Left cardiac atrium (tissue), 4 donors: ENCODE results near the gene NIBAN1. TPM values are rescaled to one million over a fixed set of nuclear protein-coding genes. Genes with fewer than 3 reads are reported as not detected.
A peak's percentile ranks its signal among the peaks of the same experiment; 100 is the strongest.

ENCODE experiments used
- ATAC-seq, 2 donors: fragments of 200-7000 bp; cut with Tn5 transposase; one replicate each; pipeline ENCODE4 v1.9.1; 2020; ENCODE audit warnings: mild to moderate bottlenecking in 2 of 2, moderate library complexity in 2 of 2
- DNase-seq: peaks from one replicate; pipeline ENCODE4 v3.0.0-alpha.2; 2020
- intact Hi-C, 2 donors: fragments of 100-400 bp; cut with DNase I; formaldehyde crosslinking; loops; one replicate each; pipeline versions ENCODE4 v1.14.1 to v1.15.1; 2022 to 2023
- total RNA-seq, 2 donors: library from RNA; stranded (reverse); fragmentation: NEBNext Ultra II Directional; extraction: Animal tissue kit (Norgen Biotek cat#: 25700); gene quantifications; one replicate each; pipeline ENCODE4 v1.2.1, GENCODE V29; 2021
- donor health status: DM: no; HTN: yes; CAD: no.
- donor health status: DM: no; HTN: yes; CAD: no; lungs with severe emphysema.
- donor health status: DM: yes; HTN: yes; CAD: no.
- donor health status: Dilated cardiomyopathy.

Gene NIBAN1
- total RNA-seq, 2 donors from 2014 or later, result 281 to 313 TPM

DNA sequence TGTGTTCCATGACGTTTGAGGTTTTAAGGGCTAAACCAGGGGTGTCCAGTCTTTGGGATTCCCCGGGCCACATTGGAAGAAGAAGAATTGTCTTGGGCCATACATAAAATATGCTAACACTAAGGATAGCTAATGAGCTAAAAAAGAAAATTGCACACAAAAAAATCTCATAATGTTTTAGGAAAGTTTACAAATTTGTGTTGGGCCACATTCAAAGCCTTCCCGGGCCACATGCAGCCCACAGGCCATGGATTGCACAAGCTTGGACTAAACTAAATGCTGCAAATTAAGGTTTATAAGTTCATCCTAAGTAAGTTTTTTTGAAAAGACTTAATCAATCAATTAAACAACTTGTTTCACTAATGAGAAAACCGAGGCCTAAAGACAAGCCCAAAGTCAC is 21.9 kb downstream of the NIBAN1 start:
- ATAC-seq (no peak), DNase-seq (no peak)
- intact Hi-C loops, result no loop called here

DNA sequence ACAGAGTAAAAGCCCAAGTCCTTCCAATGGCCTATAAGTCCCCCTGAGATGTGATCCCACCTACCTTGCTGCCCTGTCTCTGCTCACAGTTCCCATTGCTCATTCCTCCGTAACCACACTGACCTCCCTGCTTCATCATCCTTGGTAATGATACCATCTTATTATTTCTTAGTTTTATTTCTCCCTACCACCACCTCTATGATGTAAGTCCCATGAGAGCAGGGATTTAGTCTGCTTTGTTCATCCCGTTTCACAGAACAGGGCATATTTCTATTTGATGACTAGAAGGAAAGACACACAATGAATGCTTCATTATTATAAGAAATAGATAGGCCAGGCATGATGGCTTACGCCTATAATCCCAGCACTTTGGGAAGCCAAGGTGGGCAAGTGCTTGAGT is 22.5 kb downstream of the NIBAN1 start:
- intact Hi-C loops, result no loop called here
- DNase-seq, result no peak
- ATAC-seq, result no peak

DNA sequence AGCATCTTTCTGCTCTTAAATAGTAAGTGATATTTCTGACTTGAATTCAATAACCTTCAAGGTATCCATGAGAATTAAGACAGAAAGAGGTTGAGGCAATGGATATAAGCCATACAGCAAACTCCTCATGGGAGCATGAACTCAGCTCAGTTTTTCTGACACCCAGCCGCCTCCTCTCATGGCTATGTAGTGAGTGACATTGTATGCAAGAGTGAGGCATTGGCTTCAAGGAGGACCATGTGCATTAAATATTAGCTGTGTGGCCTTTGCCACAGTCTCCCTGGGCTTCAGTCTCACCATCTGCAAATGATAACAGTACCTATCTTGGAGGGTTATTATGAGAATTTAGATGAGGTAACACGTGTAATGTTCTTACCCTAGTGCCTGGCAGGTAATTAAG is 23.4 kb downstream of the NIBAN1 start:
- ATAC-seq (no peak), DNase-seq (no peak)
- intact Hi-C loops, result no loop called here

DNA sequence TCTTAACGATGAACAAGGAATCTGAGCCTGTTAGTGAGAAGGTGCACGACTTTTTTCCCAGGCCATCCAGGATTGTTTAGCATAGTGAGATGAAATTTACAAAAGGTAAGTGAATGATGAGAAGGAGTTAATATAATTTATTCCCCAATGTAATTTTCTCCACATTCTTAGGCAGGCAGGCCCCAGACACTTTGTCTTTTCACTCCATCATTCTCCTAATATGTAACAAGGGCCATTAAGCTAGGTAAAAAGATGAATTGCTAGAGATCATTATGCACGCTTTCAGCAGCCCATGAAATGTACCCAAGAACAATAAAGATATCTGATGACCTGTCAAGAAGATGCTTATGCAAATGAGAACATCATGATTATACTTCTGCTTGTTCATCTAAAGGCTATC is 24.1 kb downstream of the NIBAN1 start:
- intact Hi-C loops, result no loop called here
- ATAC-seq, result no peak

DNA sequence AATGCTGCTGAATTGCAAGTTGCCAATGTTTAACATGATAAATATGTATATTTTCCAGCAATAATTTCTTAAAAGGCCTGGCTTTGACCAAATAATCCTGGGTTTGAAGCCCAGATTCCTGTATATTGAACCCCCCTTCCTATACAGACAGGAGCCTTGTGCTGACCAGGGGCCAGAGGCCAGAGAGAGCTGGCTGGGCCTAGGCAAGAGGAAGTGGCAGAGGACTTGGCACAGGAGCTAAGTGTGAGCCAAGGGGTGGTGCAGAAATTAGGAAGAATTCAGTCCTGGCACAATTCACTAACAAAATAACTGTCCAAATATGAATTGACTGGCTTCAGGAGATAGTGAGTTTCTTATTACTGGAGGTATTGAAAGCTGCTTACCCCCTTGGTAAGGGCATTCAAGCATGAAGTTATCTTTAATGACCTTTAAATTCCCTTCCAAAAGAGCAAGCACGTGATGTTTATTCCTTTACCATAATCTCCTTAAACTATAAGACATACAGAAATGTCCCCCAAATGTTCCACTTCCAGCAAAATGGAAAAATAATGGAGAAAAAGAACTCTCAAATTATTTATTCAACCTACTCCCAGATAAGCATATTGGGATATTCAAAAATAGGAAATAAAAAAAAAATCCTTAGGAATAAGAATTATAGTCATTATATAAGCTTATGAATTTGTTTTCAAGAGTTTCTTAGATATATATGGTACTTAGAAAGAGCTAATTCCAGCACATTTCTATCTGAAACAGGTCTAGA is 26.6 kb downstream of the NIBAN1 start:
- DNase-seq (no peak), ATAC-seq (peak in 1 of 2 donors; percentile 39)
- intact Hi-C loops, result no loop called here

More for the DNA sequence above, 24.1 kb downstream of the NIBAN1 start:
- no peak for DNase-seq

DNA sequence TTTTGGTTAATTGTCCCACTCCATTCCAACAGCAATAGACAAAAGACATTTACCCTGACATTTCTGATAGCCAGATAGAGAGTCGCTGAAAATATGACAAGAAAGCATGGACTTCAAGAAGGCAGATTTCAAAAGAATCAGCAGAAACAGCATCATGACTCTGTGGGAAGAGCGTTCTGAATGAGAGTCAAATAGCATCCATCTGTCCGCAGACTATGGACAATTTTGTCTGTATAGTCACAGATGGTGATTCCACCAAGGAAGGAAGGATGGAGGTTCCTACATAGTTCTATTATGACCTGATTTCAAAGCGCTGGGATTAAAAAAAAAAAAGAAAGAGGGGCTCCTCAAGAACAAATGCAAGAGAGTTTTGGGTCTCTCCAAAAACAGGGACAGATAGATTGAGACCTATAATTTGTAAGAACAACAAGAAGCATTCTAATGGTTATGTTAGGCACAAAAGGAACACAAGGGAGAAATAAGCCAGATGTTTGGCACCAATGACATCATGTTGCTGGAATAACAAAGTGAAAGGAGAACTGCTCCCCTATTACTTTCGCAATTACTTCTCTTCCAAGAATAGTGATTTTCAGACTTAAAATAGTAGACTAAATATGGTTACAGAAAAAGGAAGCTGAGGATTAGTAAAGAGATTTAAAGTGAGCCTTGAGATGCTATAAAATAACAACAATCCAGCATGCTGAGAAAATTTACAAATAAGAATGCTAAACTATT is 28.5 kb downstream of the NIBAN1 start:
- intact Hi-C loops, result no loop called here
- peak; percentile 74 to 80 for ATAC-seq
- DNase-seq, result no peak

DNA sequence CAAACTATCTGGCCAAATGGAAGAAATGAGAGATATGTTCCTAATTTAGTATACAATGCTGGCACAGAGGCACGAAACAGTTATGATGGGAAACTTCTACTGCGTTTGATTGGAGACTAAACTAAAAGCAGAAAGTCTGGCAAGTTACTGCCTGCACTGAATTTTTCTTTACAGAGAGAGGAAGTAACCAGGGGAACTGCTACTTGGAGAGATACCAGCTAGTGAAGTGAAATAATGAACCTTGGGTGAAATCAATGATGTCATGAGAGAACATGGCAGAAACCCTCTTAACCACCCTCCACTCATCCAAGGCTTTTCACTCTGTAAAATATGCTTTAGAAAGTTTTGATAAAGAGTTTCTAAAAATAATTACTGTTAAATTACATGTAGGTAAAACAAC is 29.3 kb downstream of the NIBAN1 start:
- DNase-seq, result no peak
- intact Hi-C loops, result no loop called here
- peak; percentile 30 to 67 for ATAC-seq

DNA sequence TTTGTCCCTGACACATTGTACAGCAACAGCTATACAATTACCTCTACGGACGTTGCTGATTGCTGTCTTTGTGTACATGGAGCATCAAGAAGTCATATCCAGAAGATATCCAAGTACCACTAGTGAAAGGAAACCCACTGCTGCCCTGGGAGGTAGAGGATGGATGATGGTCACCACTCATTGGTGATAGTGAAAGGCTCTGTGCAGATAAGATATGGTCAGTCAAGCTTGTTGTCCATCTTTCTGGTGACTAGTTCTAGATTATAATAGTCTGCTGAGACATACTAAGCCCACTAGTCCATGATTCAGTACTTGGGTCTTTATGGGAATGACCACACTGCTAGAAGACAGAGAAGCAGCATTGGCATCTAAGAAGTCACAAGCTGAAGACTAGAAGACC is 30.3 kb downstream of the NIBAN1 start:
- intact Hi-C loops, result no loop called here
- ATAC-seq (no peak), DNase-seq (no peak)

DNA sequence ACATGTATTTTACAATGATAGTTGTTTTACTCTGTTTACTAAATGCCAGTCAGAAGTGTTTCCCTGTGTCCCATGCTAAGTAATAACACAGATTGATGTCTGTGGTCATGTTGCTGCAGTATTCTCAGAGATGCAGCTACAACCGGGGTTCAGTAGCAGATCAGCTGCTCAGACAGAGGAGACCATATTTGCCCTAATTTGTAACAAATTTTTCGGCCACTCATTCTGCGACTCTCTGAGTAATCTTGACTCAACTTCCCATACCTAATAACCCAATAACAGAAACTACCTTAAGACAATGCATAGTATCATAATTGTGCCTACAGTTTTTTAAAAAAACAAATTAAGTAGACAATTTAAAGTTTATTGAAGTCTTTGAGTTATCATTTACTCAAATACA is 32.6 kb downstream of the NIBAN1 start:
- intact Hi-C loops, result no loop called here
- ATAC-seq, result no peak

DNA sequence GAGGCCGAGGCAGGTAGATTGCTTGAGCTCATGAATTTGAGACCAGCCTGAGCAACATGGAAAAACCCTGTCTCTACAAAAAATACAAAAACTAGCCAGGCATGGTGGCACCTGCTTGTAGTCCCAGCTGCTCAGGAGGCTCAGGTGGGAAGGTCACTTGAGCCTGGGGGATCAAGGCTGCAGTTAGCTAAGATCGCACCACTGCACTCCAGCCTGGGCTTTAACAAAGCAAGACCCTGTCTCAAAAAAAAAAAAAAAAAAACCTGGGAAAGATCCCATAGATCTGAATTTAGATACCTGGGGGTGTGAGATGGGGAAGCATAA is 32.9 kb downstream of the NIBAN1 start:
- ATAC-seq (no peak), DNase-seq (no peak)
- intact Hi-C loops, result no loop called here

More for the DNA sequence above, 32.6 kb downstream of the NIBAN1 start:
- no peak for DNase-seq

DNA sequence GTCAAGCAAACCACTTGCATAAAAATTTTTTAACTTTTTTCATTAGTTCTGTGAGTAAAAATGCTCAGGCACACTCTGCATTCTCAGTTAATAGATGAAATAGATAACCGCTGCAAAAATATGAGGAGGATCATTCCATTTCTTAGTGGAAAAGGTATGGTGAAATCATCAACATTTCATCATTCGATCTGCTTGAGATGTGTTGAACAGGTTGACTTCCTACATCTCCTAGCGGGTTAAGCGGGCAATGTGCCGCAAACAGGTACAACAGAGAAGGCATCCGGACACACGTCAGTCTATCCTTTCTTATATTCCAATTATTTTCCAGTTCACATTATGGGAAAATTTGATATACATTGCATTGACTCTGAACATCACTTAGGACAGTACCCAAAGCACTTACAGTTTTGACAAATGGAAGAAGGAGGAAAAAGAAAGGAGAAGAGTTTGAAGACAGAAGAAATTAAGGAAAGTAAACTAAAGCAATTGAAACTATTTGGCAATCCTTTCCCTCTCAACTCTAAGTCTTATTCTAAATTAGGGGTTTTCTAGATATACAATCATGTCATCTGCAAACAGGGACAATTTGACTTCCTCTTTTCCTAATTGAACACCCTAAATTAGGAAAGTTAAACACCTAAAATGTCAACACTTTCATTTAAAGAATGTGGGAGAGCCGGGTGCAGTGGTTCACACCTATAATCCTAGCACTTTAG is 33.5 kb downstream of the NIBAN1 start:
- ATAC-seq (no peak), DNase-seq (no peak)
- intact Hi-C loops, result no loop called here

DNA sequence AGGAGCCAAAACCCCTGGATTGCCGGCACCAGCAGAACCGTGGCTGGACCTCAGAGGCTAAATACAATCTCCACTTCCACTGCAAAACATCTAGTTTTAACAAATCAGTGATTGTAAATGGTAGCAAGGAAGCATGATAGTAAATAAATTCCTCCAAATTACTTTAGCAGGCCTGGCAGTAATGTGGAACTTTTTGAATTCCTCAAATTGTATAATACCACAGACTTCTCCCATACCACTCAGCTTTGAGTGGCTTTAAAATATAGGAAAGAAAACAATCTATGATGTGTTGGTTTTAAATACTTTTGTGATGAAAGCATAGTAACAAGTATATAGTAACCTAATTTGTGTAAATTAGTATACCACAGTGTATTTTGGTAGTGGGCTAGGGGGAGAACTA is 34.1 kb downstream of the NIBAN1 start:
- DNase-seq, result no peak
- ATAC-seq, result no peak
- intact Hi-C loops, result no loop called here

DNA sequence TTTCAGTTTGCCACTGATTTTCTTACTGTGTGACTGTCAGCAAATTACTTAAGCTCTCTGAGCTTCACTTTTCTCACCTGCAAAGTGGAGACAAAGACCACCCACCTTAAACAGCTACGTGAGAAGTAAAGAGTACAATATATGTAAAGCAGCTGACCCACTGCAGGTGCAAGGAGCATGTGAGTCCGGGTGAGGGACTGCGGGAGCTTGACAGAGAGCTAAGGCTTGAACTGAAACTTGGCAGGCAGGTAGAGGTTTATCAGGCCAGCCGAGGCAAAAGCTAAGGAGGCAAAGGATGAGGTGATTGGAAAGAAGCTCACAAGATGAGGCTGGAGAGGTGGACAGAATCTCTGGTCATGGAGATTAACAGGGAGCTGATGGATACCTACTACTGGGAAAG is 36.6 kb downstream of the NIBAN1 start:
- intact Hi-C loops, result no loop called here
- no peak for ATAC-seq

DNA sequence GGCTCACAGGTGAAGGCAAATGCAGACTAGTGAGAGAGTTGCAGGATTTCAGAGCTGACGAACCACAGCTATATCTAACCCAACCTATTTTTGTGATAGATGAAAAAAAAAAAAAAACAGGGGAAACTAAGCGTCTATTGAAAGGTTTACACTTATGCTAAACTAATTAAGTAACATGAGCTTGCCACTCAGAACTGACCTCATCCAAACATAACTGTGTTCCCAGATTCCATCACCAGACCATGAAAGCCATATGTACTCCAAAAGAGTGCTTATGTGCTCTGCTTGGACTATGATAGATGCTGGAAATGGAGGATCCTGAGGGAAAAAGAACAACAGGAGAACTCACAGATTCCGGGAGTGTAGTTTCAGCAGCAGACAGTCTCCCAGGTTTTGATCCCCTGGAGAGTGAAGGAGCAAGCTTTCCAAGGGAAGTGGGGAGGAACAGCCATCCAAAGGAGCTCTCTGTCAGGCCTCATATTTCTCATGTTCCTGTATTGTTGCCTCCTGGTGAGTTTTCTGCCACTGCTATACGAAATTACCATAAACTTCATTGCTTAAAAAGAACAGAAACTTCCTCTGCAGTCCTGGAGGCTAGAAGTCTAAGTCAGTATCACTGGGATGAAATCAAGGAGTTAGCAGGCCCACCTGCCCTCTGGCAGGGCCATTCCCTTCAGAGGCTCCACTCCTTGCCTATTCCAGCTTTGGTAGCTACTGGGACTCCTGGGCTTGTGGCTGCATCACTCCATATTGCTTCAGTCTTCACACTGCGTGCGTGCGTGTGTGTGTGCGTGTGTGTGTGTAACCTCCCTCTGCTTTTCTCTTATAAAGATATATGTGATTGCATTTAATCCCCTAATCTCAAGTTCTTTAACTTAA is 38.1 kb downstream of the NIBAN1 start:
- DNase-seq (no peak), ATAC-seq (no peak)
- intact Hi-C loops, result no loop called here

More for the DNA sequence above, 36.6 kb downstream of the NIBAN1 start:
- no peak for DNase-seq

DNA sequence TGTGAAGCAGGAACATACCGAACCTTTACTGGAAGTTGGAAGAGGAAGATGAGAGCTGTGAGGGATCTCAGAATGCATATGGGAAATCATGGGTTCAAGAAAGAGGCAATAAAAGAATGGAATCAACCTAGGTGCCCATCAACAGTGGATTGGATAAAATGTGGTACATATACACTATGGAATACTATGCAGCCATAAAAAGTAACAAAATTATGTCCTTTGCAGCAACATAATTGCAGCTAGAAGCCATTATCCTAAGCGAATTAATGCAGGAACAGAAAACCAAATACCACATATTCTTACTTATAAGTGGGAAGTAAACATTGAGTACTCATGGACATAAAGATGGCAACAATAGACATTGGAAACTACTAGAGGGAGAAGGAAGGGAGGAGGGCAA is 40.4 kb downstream of the NIBAN1 start:
- intact Hi-C loops, result no loop called here
- DNase-seq (no peak), ATAC-seq (no peak)

DNA sequence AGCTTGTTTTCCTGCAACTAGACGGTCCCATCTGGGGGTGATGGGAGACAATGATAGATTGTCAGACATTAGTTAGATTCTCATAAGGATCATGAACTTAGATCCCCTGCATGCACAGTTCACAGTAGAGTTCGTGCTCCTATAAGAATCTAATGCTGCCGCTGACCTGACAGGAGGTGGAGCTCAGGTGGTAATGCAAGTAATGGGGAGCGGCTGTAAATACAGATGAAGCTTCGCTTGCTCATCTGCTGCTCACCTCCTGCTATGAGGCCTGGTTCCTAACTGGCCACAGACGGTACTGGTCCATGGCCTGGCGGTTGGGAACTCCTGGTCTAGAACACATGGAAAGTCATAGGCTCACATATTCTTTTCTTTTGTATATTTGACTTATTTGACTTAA is 42.0 kb downstream of the NIBAN1 start:
- intact Hi-C loops, result no loop called here
- no peak for ATAC-seq
- DNase-seq, result no peak

DNA sequence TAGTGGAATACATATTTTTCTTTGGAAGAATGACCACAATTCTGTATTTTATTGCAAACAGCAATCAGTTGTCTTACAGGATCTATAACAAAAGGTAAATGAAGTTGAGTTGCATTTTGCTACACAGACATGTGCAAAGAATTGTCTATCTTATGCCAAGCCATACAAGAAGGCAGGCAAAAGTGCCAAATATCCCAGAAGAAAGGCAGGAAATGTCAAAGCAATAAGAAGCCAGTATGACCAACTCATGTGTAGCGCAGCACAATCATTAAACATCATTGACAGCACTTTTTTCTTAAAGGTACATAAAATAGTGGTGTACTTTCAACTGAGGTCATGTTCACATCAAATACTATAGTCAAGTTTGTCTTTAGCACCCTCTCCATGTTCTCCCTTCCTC is 42.7 kb downstream of the NIBAN1 start:
- intact Hi-C loops, result no loop called here
- DNase-seq (no peak), ATAC-seq (no peak)

DNA sequence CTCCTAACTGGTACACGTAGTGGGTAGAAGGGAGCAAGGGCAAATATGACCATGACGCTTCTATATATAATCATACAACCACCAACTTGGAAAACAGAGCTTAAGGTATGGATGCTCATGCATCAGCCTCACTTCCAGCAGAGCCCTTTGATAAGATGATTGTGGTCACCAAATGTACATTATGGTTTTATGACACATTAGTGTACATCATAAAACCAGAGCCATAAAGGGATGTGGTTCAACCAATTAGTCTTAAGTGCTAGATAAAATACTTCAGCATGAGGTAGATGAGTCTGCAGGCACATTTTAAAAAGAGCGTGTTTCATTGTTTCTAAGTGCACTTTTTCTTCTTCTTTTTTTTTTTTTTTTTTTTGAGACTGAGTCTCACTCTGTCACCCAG is 43.7 kb downstream of the NIBAN1 start:
- DNase-seq, result no peak
- intact Hi-C loops, result no loop called here
- no peak for ATAC-seq

DNA sequence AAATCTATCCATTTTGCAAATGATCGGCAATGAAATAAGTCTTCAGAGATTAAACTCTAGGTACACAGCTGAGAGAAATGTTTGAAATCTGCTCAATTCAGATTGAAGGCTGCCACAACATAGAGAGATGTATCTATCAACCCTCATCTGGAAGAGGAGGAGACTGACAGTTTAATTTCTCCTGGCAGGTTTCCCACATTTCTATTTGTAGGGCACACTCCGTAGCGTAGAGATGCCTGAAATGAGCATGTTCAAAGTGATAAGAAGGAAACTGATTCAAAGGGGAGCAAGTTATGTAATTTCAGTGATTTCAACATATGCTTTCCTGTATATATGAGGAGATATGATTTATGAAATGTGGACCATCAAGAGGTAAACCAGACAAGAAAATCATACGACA is 44.1 kb downstream of the NIBAN1 start:
- no peak for DNase-seq
- no peak for ATAC-seq
- intact Hi-C loops, result no loop called here
